Measurements from ENCODE around the gene RAB11A. TPM values are rescaled to one million over a fixed set of nuclear protein-coding genes. Genes with fewer than 3 reads are reported as not detected.
A peak's percentile ranks its signal among the peaks of the same experiment; 100 is the strongest.

Gene RAB11A
- total RNA-seq, 1 donor from 2014 or later, result 192 TPM

DNA sequence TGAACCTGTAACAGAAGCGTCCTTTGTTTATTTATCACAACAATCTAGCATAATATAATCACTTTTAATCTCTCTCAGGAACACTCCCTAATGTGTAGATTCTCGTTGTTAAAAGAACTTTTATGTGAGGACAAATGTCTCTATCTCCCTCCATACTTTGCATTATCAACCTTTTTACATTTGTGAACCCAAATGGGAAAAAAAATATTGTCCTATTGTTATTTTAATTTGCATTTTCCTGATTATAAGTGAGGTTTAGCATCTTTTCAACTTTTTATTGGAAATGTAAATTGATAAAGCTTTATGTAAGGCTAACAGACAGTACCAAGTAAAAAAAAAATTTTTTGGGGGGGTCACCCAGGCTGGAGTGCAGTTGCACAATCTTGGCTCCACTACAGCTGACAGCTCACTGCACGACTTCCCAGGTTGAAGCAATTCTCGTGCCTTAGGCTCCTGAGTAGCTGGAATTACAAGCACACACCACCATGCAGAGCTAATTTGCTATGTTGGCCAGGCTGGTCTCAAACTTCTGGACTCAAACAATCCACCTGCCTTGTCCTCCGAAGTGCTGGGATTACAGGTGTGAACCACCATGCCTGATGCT, 44.2 kb upstream of the RAB11A start:
- no peak for DNase-seq (ENCODE audit: low spot score in 2 of 2)
- Histone ChIP-seq H3K4me3 (no peak overlapping the region), H3K9me3 (no peaks in the 10 kb centered on the region), H3K27ac (no peak overlapping the region), H3K27me3 (no peaks in the 10 kb centered on the region), H3K4me1 (peaks cover 0 to 5% of the 10 kb centered on the region in 2 donors), H3K36me3 (no peaks in the 10 kb centered on the region)
- TF ChIP-seq, protein P1, sequence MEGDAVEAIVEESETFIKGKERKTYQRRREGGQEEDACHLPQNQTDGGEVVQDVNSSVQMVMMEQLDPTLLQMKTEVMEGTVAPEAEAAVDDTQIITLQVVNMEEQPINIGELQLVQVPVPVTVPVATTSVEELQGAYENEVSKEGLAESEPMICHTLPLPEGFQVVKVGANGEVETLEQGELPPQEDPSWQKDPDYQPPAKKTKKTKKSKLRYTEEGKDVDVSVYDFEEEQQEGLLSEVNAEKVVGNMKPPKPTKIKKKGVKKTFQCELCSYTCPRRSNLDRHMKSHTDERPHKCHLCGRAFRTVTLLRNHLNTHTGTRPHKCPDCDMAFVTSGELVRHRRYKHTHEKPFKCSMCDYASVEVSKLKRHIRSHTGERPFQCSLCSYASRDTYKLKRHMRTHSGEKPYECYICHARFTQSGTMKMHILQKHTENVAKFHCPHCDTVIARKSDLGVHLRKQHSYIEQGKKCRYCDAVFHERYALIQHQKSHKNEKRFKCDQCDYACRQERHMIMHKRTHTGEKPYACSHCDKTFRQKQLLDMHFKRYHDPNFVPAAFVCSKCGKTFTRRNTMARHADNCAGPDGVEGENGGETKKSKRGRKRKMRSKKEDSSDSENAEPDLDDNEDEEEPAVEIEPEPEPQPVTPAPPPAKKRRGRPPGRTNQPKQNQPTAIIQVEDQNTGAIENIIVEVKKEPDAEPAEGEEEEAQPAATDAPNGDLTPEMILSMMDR (IDR thresholded peaks at IDR 0.05), result no peak
- intact Hi-C loops (cut with DNase I), result loop anchor here (5.0 kb wide), 1 partner anchor 262 kb away; no protein-coding TSS in a partner anchor

DNA sequence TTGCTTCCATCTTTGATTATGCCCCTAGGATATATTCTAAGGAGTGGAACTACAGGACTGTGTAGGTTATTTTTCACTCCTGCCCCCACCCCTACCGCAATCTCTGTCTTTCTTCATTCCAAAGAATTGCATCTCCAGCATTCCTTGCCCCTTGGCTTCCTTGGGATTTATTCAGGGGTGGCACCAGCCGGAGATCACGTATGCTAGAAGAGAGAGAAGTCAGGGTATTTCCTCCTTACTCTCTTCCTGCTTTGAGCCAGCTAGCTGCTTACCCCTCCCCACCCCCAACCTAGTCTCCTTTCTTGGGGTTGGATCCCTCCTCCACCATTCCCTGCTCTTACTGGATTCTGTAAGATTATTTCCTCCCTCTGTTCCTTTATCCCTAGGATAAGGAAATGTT, 42.2 kb upstream of the RAB11A start:
- H3K9me3 ChIP-seq, result no peaks in the 10 kb centered on the region
- peaks cover 0 to 4% of the 10 kb centered on the region in 2 donors for H3K4me1 ChIP-seq
- no peaks in the 10 kb centered on the region for H3K36me3 ChIP-seq
- intact Hi-C loops (cut with DNase I), result no loop called here
- no peak for DNase-seq (ENCODE audit: low spot score in 2 of 2)
- H3K27ac ChIP-seq, result no peak overlapping the region
- TF ChIP-seq, protein P1 (IDR thresholded peaks at IDR 0.05), result no peak
- H3K4me3 ChIP-seq, result no peak overlapping the region
- no peaks in the 10 kb centered on the region for H3K27me3 ChIP-seq

DNA sequence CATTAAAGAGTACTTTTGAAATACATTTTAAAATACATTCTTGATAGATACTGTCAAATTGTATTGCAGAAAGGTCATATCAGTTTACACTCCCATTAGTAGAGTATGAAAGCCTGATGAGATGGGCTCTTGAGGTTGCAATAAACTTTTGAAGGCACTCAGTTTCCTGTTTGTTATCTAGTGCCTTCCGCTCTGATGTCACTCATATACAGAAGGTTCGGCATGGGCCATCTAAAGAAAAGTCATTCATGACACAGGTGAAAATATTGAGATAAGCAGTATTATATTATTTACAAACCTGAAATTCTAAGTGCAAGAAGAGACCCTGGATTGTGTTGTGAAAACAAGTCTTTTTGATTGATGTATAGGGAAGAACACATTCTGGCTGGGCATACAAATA, 40.7 kb upstream of the RAB11A start:
- H3K4me1 ChIP-seq, result peaks cover 8 to 11% of the 10 kb centered on the region in 2 donors
- H3K27me3 ChIP-seq, result no peaks in the 10 kb centered on the region
- H3K4me3 ChIP-seq, result no peak overlapping the region
- TF ChIP-seq, protein P1 (IDR thresholded peaks at IDR 0.05), result no peak
- no peak overlapping the region for H3K27ac ChIP-seq
- H3K36me3 ChIP-seq, result no peaks in the 10 kb centered on the region
- no peak for DNase-seq (ENCODE audit: low spot score in 2 of 2)
- intact Hi-C loops (cut with DNase I), result no loop called here
- H3K9me3 ChIP-seq, result no peaks in the 10 kb centered on the region

DNA sequence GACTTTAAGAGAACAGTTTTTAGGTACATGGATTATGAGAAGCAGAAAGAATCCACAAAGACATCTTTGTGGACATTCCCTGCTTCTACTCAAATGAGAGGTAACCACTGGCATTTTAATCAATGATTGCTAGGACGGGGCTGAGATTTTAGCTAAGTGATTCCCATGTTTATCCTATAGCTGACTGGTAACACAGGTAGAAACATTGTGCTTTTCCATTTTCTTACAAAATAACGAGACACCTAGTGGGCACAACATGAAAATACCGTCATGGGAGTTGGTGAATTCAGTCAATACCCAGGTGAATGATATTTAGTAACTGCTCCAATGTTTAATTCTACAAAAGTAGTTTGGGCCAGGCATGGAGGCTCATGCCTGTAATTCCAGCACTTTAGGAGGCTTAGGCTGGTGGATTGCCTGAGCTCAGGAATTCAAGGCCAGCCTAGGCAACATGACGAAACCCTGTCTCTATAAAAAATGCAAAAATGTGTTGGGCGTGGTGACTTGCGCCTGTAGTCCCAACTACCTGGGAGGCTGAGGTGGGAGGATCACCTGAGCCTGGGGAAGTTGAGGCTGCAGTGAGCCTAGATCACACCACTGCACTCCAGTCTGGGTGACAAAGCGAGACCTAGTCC, 40.0 kb upstream of the RAB11A start:
- intact Hi-C loops (cut with DNase I), result no loop called here
- no peak overlapping the region for H3K27ac ChIP-seq
- H3K4me1 ChIP-seq, result peaks cover 10 to 18% of the 10 kb centered on the region in 2 donors
- H3K36me3 ChIP-seq, result no peaks in the 10 kb centered on the region
- no peaks in the 10 kb centered on the region for H3K27me3 ChIP-seq
- TF ChIP-seq, protein P1 (IDR thresholded peaks at IDR 0.05), result peak in 2 of 3 experiments; percentile 8 to 26
- H3K9me3 ChIP-seq, result no peaks in the 10 kb centered on the region
- no peak overlapping the region for H3K4me3 ChIP-seq
- no peak for DNase-seq (ENCODE audit: low spot score in 2 of 2)

DNA sequence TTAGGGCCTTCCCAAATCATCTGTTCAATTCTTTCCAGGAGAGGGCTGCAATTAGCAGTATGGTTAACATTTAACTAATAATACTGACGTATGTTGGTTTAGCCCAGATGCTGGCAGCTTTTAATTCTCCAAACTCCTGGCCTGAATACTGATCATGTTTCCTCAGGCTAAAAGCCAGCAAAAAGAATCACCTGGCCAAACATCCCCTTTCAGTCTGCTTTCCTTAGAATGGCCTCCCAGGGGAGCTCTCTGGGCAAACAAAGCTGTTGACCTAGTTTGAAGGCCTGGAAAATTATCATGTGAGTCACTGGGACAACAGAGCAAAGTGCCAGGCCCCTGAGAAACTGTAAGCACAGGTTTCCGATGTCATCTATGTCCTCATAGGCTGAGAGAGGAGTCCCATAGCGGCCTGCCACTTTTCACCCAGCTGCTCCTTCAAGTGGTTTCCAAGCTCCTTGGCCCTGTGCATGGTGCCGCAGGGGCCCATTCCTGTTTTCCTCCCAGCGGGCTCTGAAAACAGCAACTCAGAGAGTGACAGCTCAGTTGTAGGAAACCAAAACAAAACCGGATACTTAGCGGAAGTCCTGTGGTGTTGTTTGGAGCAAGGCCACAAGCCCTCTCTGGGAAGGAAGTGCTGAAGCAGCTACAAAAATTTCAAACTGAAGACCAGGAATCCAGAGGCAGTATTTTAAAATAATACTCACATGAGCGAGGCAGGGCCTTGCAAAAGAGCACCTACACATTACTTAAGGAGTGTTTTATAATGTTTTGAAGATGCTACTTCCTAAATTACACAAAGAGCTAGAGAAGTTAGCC, 36.5 kb upstream of the RAB11A start:
- Histone ChIP-seq H3K36me3 (no peaks in the 10 kb centered on the region), H3K27me3 (no peaks in the 10 kb centered on the region), H3K27ac (peak overlapping the region; percentile 66 to 71), H3K9me3 (no peaks in the 10 kb centered on the region), H3K4me3 (peak overlapping the region; percentile 12 to 43), H3K4me1 (peaks cover 10 to 25% of the 10 kb centered on the region in 2 donors)
- DNase-seq (ENCODE audit: low spot score in 2 of 2), result peak; percentile 79 to 96
- TF ChIP-seq, protein P1 (IDR thresholded peaks at IDR 0.05), result no peak
- intact Hi-C loops (cut with DNase I), result loop anchor here (1.0 kb wide), 2 partner anchors 37 to 40 kb away; partner anchors contain the start of genes DENND4A and RAB11A

All from ascending aorta (tissue), 2 donors.